GM23248 (cell line): ENCODE data around the gene EGFLAM. TPM values are rescaled to one million over a fixed set of nuclear protein-coding genes. Genes with fewer than 3 reads are reported as not detected.

ENCODE experiments used
- DNase-seq: peaks from one replicate; pipeline ENCODE4 v3.0.0-alpha.2; 2015
- H2AFZ ChIP-seq: fragments of 200-600 bp; sonication (generic); 2 replicates; pipeline ENCODE4 v1.6.1; 2016; ENCODE audit warnings: antibody characterized with exemption
- H3F3A ChIP-seq: fragments of 200-600 bp; sonication (generic); 2 replicates; pipeline ENCODE4 v1.6.1; 2016; ENCODE audit warnings: mild to moderate bottlenecking, antibody characterized with exemption, mixed run types; ENCODE audit not compliant: insufficient read depth
- H3K27ac ChIP-seq: fragments of 200-600 bp; sonication (generic); 2 replicates; pipeline ENCODE4 v1.5.1; 2016; ENCODE audit warnings: mild to moderate bottlenecking
- H3K27me3 ChIP-seq: fragments of 200-600 bp; sonication (generic); replicated peaks from 2 replicates; pipeline ENCODE4 v1.6.1; 2016; ENCODE audit warnings: mild to moderate bottlenecking; ENCODE audit not compliant: insufficient read depth
- H3K36me3 ChIP-seq: fragments of 200-600 bp; sonication (generic); 2 replicates; pipeline ENCODE4 v1.6.1; 2016; ENCODE audit warnings: low read depth, mild to moderate bottlenecking
- H3K4me1 ChIP-seq: fragments of 200-600 bp; sonication (generic); 2 replicates; pipeline ENCODE4 v1.6.1; 2016; ENCODE audit warnings: mild to moderate bottlenecking; ENCODE audit not compliant: insufficient read depth
- H3K4me2 ChIP-seq: fragments of 200-600 bp; sonication (generic); one replicate; pipeline ENCODE4 v1.6.1; 2016; ENCODE audit warnings: mild to moderate bottlenecking; ENCODE audit not compliant: unreplicated experiment
- H3K4me3 ChIP-seq: fragments of 200-600 bp; sonication (generic); 2 replicates; pipeline ENCODE4 v1.5.1; 2016; ENCODE audit warnings: mild to moderate bottlenecking
- H3K79me2 ChIP-seq: fragments of 200-600 bp; sonication (generic); 2 replicates; pipeline ENCODE4 v1.6.1; 2016; ENCODE audit warnings: mild to moderate bottlenecking; ENCODE audit not compliant: insufficient read depth
- H3K9ac ChIP-seq: fragments of 200-600 bp; sonication (generic); 2 replicates; pipeline ENCODE4 v1.6.1; 2016; ENCODE audit warnings: mild to moderate bottlenecking
- H3K9me2 ChIP-seq: fragments of 200-600 bp; sonication (generic); 2 replicates; pipeline ENCODE4 v1.6.1; 2016; ENCODE audit warnings: mixed run types, mild to moderate bottlenecking, moderate library complexity; ENCODE audit not compliant: insufficient read depth
- H3K9me3 ChIP-seq: fragments of 200-600 bp; sonication (generic); one replicate; pipeline ENCODE4 v1.6.1; 2017; ENCODE audit warnings: low read depth
- H4K20me1 ChIP-seq: fragments of 200-600 bp; sonication (generic); 2 replicates; pipeline ENCODE4 v1.6.0; 2016; ENCODE audit not compliant: insufficient read depth
- EZH2 ChIP-seq: fragments of 200-600 bp; sonication (generic); IDR thresholded peaks from 2 replicates; pipeline ENCODE4 v1.6.1; 2018; ENCODE audit warnings: antibody characterized with exemption, mild to moderate bottlenecking; ENCODE audit not compliant: insufficient read depth, poor library complexity, severe bottlenecking
- EZH2phosphoT487 ChIP-seq: fragments of 200-600 bp; sonication (generic); IDR thresholded peaks from 2 replicates; pipeline ENCODE4 v1.6.1; 2018; ENCODE audit warnings: antibody characterized with exemption, moderate library complexity, mild to moderate bottlenecking, low read depth; ENCODE audit not compliant: insufficient read depth
- WGBS, 2 experiments: methylation state at CpG; one replicate each; pipeline ENCODE4 v1.1.6; 2015 to 2017; ENCODE audit warnings: low lambda C conversion rate in 2 of 2, low coverage in 1 of 2; ENCODE audit errors: missing lambda C conversion rate in 2 of 2; 5-methylcytosine and 5-hydroxymethylcytosine counted together
- in situ Hi-C: fragments of 300-500 bp; cut with MboI; formaldehyde crosslinking; loops from 2 replicates; pipeline ENCODE4 v1.15.0; 2020
- polyA plus RNA-seq: library from polyadenylated mRNA; unstranded; fragments of >200 nt; fragmentation: Nextera tagmentation; extraction: Ambion mirVana; gene quantifications from 2 replicates; pipeline ENCODE4 v1.2.1, GENCODE V29; 2016
- total RNA-seq: library from RNA; depleted of rRNA; stranded (reverse); fragments of >200 nt; shearing (Covaris generic); gene quantifications from 2 replicates; pipeline ENCODE4 v1.2.3, GENCODE V29; 2014

Gene EGFLAM
- total and polyA plus RNA-seq, 2 experiments from 2014 or later: not detected

GRCh38 chr5:38426490-38426889 is 168.1 kb downstream of the EGFLAM start:
- no peak for TF ChIP-seq EZH2phosphoT487
- TF ChIP-seq EZH2: no peak
- in situ Hi-C loops: no loop called here
- no peaks in the 10 kb centered on the region for H3K36me3 ChIP-seq
- DNase-seq: peak; percentile 65
- H3K9me2 ChIP-seq: no peaks in the 10 kb centered on the region
- H3F3A ChIP-seq: 0 out of 2 replicates have a peak, but pooled peaks cover under 1% of the 10 kb centered on the region
- H2AFZ ChIP-seq: no peak overlapping the region
- H3K4me2 ChIP-seq: no peak overlapping the region
- no peaks in the 10 kb centered on the region for H3K79me2 ChIP-seq
- 79 to 88% methylated on average over 1 of the region's 1 CpG for WGBS, 2 experiments
- H3K27ac ChIP-seq: no peak overlapping the region
- H3K4me1 ChIP-seq: peaks cover 11% of the 10 kb centered on the region; the same call in 1 of the 2 replicates
- no peaks in the 10 kb centered on the region for H3K27me3 ChIP-seq
- H3K9me3 ChIP-seq: no peaks in the 10 kb centered on the region
- H4K20me1 ChIP-seq: no peaks in the 10 kb centered on the region
- no peak overlapping the region for H3K9ac ChIP-seq
- H3K4me3 ChIP-seq: no peak overlapping the region

DNA sequence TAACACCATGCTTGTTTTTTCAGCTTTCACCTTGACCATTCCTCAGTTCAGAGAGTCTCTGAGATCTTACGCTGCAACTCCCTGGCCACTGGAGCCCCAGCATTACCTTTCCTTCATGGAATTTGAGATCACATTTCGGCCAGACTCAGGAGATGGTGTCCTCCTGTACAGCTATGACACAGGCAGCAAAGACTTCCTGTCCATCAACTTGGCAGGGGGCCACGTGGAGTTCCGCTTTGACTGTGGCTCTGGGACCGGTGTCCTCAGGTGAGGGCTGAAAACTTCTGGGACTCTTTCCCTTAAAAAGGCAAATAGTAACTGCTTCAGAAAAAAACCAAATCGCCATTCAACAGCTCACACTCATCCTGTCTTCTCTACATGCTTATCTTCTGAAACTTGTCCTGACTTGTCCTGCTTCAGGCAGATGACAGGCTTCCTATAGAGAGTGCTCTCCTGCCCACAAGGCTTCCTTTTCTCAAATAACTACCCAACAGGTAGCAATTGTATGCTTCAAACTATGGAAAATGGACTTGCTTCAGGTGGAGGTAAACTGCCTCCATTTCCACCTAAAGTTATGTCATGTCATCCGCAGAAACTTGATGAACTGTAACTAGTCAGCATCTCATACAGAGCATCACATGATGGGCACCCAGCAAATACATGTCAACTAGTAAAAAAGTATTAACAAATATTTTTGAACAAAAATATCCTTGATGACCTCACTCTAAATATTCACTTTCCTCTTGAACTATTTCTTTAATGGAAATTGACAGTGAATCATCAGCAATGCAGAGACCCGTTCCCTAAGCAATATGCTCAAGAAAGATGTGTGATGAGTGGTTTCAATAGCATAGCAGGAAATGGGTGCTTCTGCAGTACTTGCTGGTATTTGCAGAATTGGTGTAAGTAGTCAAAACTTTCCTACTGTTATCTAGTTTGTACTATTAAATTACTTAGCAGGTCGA is 168.9 kb downstream of the EGFLAM start:
- Histone ChIP-seq H3K4me3 (no peak overlapping the region), H3K4me1 (peaks cover 9% of the 10 kb centered on the region; the same call in 1 of the 2 replicates), H3K4me2 (no peak overlapping the region), H3F3A (no peaks in the 10 kb centered on the region), H3K9me3 (no peaks in the 10 kb centered on the region), H2AFZ (no peak overlapping the region), H3K9ac (no peak overlapping the region), H4K20me1 (no peaks in the 10 kb centered on the region), H3K79me2 (no peaks in the 10 kb centered on the region), H3K9me2 (no peaks in the 10 kb centered on the region), H3K27ac (no peak overlapping the region), H3K36me3 (no peaks in the 10 kb centered on the region), H3K27me3 (no peaks in the 10 kb centered on the region)
- in situ Hi-C loops: no loop called here
- 79 to 80% methylated on average over 9 of the region's 9 CpGs for WGBS, 2 experiments
- TF ChIP-seq EZH2phosphoT487: no peak
- TF ChIP-seq EZH2: no peak
- no peak for DNase-seq

DNA sequence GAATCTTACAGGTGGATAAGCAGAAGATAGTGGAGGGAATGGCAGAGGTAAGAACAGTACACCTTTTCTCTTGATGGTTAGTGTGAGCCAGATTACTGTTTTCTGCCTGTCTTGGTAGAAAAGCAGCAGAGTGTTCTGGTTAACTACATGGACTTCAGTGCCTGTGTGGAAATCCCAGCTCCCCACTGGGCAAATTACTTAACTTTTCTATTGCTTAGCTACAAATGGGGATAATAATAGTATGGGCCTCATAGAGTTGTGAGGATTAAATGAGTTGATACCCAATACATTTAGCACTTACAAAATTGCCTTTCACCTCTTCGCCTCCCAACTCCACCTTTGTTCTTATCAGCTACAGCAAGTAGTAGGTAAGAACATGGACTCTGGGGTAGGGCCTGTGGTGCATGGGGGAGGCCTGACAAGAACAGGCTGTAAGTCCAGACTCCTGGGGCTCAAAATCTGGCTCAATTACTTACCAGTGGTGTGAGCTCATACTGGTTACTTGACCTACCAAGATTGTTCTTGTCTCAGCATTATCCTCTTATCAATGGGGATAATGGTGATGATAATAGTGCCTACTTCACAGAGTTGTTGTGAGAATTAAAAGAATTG is 173.0 kb downstream of the EGFLAM start:
- peaks cover 20% of the 10 kb centered on the region for H3K4me1 ChIP-seq
- DNase-seq: no peak
- no peak overlapping the region for H3K27ac ChIP-seq
- no peaks in the 10 kb centered on the region for H3K9me3 ChIP-seq
- 100% methylated on average over 1 of the region's 1 CpG for WGBS, 2 experiments
- H3K27me3 ChIP-seq: no peaks in the 10 kb centered on the region
- no peaks in the 10 kb centered on the region for H3K79me2 ChIP-seq
- H3F3A ChIP-seq: peaks cover 20% of the 10 kb centered on the region
- H4K20me1 ChIP-seq: no peaks in the 10 kb centered on the region
- no peak for TF ChIP-seq EZH2
- TF ChIP-seq EZH2phosphoT487: no peak
- H3K4me2 ChIP-seq: no peak overlapping the region
- no peaks in the 10 kb centered on the region for H3K36me3 ChIP-seq
- H2AFZ ChIP-seq: no peak overlapping the region
- H3K9me2 ChIP-seq: no peaks in the 10 kb centered on the region
- no peak overlapping the region for H3K4me3 ChIP-seq
- in situ Hi-C loops: loop anchor here (10.0 kb wide), 1 partner anchor 123 kb away; the partner anchor contains the start of gene LIFR
- H3K9ac ChIP-seq: no peak overlapping the region

DNA sequence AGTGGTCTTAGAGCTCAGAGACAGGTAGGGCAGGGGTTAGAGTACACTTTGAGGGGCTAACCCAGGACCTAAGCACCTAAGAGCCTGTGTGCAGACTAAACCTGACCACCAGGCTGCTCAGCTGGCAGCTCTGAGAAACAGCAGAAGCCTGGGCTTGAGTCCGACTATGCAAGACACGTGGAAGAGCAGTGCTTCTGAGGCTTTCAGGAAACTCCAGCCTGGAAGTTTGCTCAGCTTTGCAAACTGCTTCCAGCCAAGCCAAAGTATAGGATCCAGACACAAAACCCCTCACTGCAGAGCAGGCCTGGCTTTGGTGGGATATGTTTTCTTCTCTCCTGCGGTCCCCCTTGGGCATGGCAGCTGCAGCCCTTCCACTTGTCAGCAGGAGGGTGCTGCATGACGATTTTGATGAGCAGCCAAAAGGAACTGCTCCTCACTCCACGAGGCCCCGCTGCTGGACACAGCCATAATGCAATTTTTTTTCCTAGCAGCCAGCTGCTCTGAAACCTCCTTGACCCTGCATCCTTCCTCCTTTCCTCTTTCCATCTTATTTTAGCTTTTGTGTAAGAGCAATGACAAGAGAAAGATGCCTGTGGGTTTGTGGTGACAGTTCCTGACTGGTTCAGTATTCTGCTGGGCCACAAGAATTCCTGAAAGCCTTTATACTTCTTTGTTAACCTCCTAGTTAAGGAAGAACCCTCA is 175.0 kb downstream of the EGFLAM start:
- Histone ChIP-seq H2AFZ (no peak overlapping the region), H3K4me1 (peaks cover 20% of the 10 kb centered on the region), H3K9ac (no peak overlapping the region), H3K27me3 (no peaks in the 10 kb centered on the region), H3K27ac (no peak overlapping the region), H3K79me2 (no peaks in the 10 kb centered on the region), H3K4me3 (no peak overlapping the region), H4K20me1 (no peaks in the 10 kb centered on the region), H3K36me3 (no peaks in the 10 kb centered on the region), H3K4me2 (no peak overlapping the region), H3K9me3 (no peaks in the 10 kb centered on the region), H3K9me2 (no peaks in the 10 kb centered on the region), H3F3A (peaks cover 20% of the 10 kb centered on the region)
- peak; percentile 71 for DNase-seq
- in situ Hi-C loops: loop anchor here (10.0 kb wide), 1 partner anchor 121 kb away; the partner anchor contains the start of gene LIFR
- WGBS, 2 experiments: 63 to 72% methylated on average over 6 of the region's 6 CpGs
- peak; percentile 91; the same call in 1 of the 2 replicates for TF ChIP-seq EZH2phosphoT487
- no peak for TF ChIP-seq EZH2
